GM18858 (cell line): ENCODE data around the gene KCNH8.

Experiments used
- ATAC-seq: cut with Tn5 transposase; IDR thresholded peaks from one replicate; pipeline ENCODE4 v1.9.1; 2021; ENCODE audit not compliant: unreplicated experiment

Gene KCNH8

GRCh38 chr3:19248143-19248542, 99.8 kb downstream of the KCNH8 start:
- peak; percentile 63 for ATAC-seq

GRCh38 chr3:19248767-19249166, 100.5 kb downstream of the KCNH8 start:
- no peak for ATAC-seq

- no peak for ATAC-seq
Measured at GRCh38 chr3:19250959-19251610, 102.8 kb downstream of the KCNH8 start.

GRCh38 chr3:19254189-19254588, 105.9 kb downstream of the KCNH8 start:
- no peak for ATAC-seq

GRCh38 chr3:19254784-19255338, 106.6 kb downstream of the KCNH8 start:
- no peak for ATAC-seq

- no peak for ATAC-seq
Measured at GRCh38 chr3:19256313-19256712, 108.0 kb downstream of the KCNH8 start.

GRCh38 chr3:19263606-19264005, 115.3 kb downstream of the KCNH8 start:
- no peak for ATAC-seq

GRCh38 chr3:19264424-19264823, 116.1 kb downstream of the KCNH8 start:
- ATAC-seq = no peak

GRCh38 chr3:19267040-19267439, 118.7 kb downstream of the KCNH8 start:
- peak; percentile 58 for ATAC-seq

- no peak for ATAC-seq
Measured at GRCh38 chr3:19270481-19270880, 122.2 kb downstream of the KCNH8 start.

GRCh38 chr3:19272296-19272695, 124.0 kb downstream of the KCNH8 start:
- no peak for ATAC-seq

GRCh38 chr3:19273091-19273490, 124.8 kb downstream of the KCNH8 start:
- no peak for ATAC-seq

- ATAC-seq = no peak
Measured at GRCh38 chr3:19274576-19274975, 126.3 kb downstream of the KCNH8 start.

GRCh38 chr3:19284974-19285373, 136.7 kb downstream of the KCNH8 start:
- no peak for ATAC-seq

- ATAC-seq = no peak
Measured at GRCh38 chr3:19293295-19293694, 145.0 kb downstream of the KCNH8 start.

- ATAC-seq = no peak
Measured at GRCh38 chr3:19295208-19295607, 146.9 kb downstream of the KCNH8 start.

- no peak for ATAC-seq
Measured at GRCh38 chr3:19331931-19332330, 183.6 kb downstream of the KCNH8 start.

- no peak for ATAC-seq
Measured at GRCh38 chr3:19334120-19334519, 185.8 kb downstream of the KCNH8 start.

- no peak for ATAC-seq
Measured at GRCh38 chr3:19338769-19339168, 190.5 kb downstream of the KCNH8 start.

- ATAC-seq = peak; percentile 34
Measured at GRCh38 chr3:19342389-19342788, 194.1 kb downstream of the KCNH8 start.

- no peak for ATAC-seq
Measured at GRCh38 chr3:19346759-19347158, 198.4 kb downstream of the KCNH8 start.

- no peak for ATAC-seq
Measured at GRCh38 chr3:19347671-19348070, 199.4 kb downstream of the KCNH8 start.

- no peak for ATAC-seq
Measured at GRCh38 chr3:19348500-19348899, 200.2 kb downstream of the KCNH8 start.
